ENCODE results near the gene ASPM. TPM values are rescaled to one million over a fixed set of nuclear protein-coding genes. Genes with fewer than 3 reads are reported as not detected.

Gene ASPM
- polyA plus RNA-seq, 4 donors: 22.0 to 25.9 (median 22.8) TPM

Other genes with a start within 250 kb of the ASPM start
- under 1 TPM in 2 of 4 donors, not detected in 2; 0.11 to 0.68 TPM for gene CFHR2, start 202.9 kb downstream of the ASPM start, polyA plus RNA-seq (ENCODE audit: insufficient read length in 4 of 4)
- gene CFHR5, start 169.1 kb downstream of the ASPM start, polyA plus RNA-seq (ENCODE audit: insufficient read length in 4 of 4): not detected
- gene F13B, start 79.4 kb downstream of the ASPM start, polyA plus RNA-seq (ENCODE audit: insufficient read length in 4 of 4): under 1 TPM in 1 of 4 donors, not detected in 3; 0.72 TPM
- gene ZBTB41, start 54.6 kb upstream of the ASPM start, polyA plus RNA-seq (ENCODE audit: insufficient read length in 4 of 4): 10 to 100 TPM; 17.2 to 23.9 (median 19.5) TPM
- 1 to 10 TPM in 3 of 4 donors, under 1 TPM in 1; 0.34 to 3.3 (median 2.1) TPM for gene CRB1, start 121.6 kb upstream of the ASPM start, polyA plus RNA-seq (ENCODE audit: insufficient read length in 4 of 4)